ENCODE results near the gene LONP1. TPM values are rescaled to one million over a fixed set of nuclear protein-coding genes. Genes with fewer than 3 reads are reported as not detected.

Gene LONP1
- total RNA-seq, 1 experiment from 2014 or later: 180 TPM

DNA sequence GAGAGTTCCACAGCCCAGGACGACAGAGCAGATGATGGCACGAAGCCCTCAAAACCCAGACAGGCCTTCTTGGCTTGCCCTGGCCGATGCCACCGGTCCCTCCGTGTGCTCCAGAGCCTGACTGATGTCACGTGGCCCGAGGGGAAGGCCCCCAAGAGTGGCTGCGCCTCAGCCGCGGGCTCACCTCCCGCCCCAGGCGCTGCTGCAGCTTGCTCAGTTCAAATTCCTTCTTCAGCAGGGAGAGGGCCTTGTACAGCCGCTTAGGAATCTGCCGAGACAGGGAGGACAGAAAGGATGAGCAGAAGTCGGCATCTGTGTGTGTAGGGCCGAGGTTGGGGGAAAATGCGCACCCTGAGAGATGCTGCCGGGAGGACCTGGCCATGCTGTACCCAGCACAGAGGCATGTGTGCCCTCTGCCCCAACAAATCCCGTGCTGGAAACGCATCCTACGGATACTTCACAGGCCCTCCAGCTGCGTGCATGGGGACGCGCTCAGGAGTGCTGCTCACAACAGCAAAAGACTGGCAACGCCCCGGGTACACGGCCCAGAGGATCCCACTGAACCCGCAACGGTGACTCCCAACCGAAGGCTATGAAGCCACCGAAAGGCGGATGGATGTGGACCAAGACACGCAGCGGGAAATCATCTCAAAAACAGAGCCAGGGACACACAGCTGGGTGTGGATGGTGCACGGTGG, 12.9 kb downstream of the LONP1 start:
- Histone ChIP-seq H3K4me2 (ENCODE audit: low read length) (no peak overlapping the region), H4K20me1 (ENCODE audit: insufficient read depth) (no peaks in the 10 kb centered on the region), H3K9me2 (ENCODE audit: insufficient read depth) (no peaks in the 10 kb centered on the region), H3K36me3 (ENCODE audit: control insufficient read depth in 1 of 2, insufficient read depth in 2 of 2, low read length in 2 of 2) (peaks cover 35 to 59% of the 10 kb centered on the region in 2 experiments; a peak in 3 of 4 replicates), H2AFZ (ENCODE audit: low read depth, low read length, poor library complexity, severe bottlenecking) (no peak overlapping the region), H3K4me1 (ENCODE audit: control insufficient read depth in 1 of 2, insufficient read depth in 2 of 2, low read length in 2 of 2) (no peaks in the 10 kb centered on the region; a peak in 1 of 4 replicates), H3K4me3 (replicated peaks in 1 of 2; ENCODE audit: low read depth in 1 of 2, low read length in 2 of 2) (no peak overlapping the region), H3K79me2 (ENCODE audit: insufficient read depth, low read length) (peaks cover 28% of the 10 kb centered on the region; the same call in 1 of the 2 replicates), H3K27ac (ENCODE audit: low read depth, low read length) (no peak overlapping the region), H3K9me3 (ENCODE audit: control insufficient read depth in 1 of 2, insufficient read depth in 1 of 2, low read depth in 1 of 2, low read length in 2 of 2) (no peaks in the 10 kb centered on the region), H3K27me3 (ENCODE audit: insufficient read depth, low read length) (no peaks in the 10 kb centered on the region), H3K9ac (ENCODE audit: low read length) (no peak overlapping the region)
- RAD21 ChIA-PET (ENCODE audit: low non-redundant PET in 1 of 2, low total read pairs in 2 of 2, uncharacterized antibody in 2 of 2, unreplicated experiment in 2 of 2): no interaction called here
- CTCF ChIA-PET: no interaction called here
- intact Hi-C loops (cut with micrococcal nuclease): no loop called here
- ATAC-seq (no peak), DNase-seq (ENCODE audit: low read depth, low spot score) (no peak)
- POLR2A ChIA-PET: no interaction called here
- no peak for TF ChIP-seq ZNF274 (IDR thresholded peaks at IDR 0.05; ENCODE audit: low read depth, low read length)
- TF ChIP-seq, protein P1, sequence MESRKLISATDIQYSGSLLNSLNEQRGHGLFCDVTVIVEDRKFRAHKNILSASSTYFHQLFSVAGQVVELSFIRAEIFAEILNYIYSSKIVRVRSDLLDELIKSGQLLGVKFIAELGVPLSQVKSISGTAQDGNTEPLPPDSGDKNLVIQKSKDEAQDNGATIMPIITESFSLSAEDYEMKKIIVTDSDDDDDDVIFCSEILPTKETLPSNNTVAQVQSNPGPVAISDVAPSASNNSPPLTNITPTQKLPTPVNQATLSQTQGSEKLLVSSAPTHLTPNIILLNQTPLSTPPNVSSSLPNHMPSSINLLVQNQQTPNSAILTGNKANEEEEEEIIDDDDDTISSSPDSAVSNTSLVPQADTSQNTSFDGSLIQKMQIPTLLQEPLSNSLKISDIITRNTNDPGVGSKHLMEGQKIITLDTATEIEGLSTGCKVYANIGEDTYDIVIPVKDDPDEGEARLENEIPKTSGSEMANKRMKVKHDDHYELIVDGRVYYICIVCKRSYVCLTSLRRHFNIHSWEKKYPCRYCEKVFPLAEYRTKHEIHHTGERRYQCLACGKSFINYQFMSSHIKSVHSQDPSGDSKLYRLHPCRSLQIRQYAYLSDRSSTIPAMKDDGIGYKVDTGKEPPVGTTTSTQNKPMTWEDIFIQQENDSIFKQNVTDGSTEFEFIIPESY (IDR thresholded peaks at IDR 0.05; ENCODE audit: extremely low read depth, insufficient replicate concordance, low read length): no peak
- no peak for TF ChIP-seq ELF1 (IDR thresholded peaks at IDR 0.05; ENCODE audit: borderline replicate concordance, low read depth)
- no peak for TF ChIP-seq EGR1 (IDR thresholded peaks at IDR 0.05; ENCODE audit: low read depth)
- no peak for TF ChIP-seq SRF (IDR thresholded peaks at IDR 0.05; ENCODE audit: low read depth)
- no peak for TF ChIP-seq RAD21 (IDR thresholded peaks at IDR 0.05; ENCODE audit: low read depth)
- TF ChIP-seq, protein P2, sequence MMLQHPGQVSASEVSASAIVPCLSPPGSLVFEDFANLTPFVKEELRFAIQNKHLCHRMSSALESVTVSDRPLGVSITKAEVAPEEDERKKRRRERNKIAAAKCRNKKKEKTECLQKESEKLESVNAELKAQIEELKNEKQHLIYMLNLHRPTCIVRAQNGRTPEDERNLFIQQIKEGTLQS (IDR thresholded peaks at IDR 0.05): no peak
- TF ChIP-seq CEBPB (IDR thresholded peaks at IDR 0.05; ENCODE audit: low read depth): no peak
- no peak for TF ChIP-seq FOSL1 (IDR thresholded peaks at IDR 0.05; ENCODE audit: low read depth)
- no TSS peak for BruUV-seq (replicated peaks)
